Measurements from ENCODE around the gene CAMK2B.

DNA sequence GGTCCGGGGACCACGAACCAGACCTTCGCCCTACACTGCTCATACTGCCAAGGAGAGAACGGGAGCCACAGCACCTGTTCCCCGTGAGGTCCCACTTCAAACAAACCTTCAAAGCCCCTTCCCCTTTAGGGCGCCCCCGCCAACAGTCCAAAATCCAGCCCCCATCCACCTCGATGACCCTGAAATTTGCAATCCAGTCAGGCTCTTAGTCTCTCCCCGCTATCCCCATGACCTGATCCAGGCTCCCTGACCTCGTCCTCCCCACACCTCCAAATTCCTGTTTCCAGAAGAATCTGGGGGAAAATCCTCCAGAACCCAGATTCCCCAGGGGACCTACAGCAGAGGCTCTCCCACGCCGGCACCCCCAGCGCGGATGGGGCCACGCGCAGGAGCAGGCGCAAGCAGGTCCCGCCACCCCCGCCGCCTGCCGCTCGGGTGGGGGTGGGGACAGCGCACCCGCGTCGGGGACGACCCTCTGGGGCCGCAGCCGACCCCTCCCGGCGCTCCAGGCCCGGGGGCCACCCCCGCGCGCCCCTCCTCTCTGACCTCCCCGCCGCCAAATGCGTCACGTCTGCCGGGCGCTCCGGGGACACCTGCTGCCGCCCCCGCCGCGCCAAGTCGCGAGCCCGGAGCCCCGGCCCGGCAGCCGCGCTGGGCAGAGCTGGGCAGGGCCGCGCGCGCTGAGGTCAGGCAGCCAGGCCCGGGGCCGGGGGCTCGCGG lies 753 bp downstream of the CAMK2B start:
- TF ChIP-seq, protein P1, sequence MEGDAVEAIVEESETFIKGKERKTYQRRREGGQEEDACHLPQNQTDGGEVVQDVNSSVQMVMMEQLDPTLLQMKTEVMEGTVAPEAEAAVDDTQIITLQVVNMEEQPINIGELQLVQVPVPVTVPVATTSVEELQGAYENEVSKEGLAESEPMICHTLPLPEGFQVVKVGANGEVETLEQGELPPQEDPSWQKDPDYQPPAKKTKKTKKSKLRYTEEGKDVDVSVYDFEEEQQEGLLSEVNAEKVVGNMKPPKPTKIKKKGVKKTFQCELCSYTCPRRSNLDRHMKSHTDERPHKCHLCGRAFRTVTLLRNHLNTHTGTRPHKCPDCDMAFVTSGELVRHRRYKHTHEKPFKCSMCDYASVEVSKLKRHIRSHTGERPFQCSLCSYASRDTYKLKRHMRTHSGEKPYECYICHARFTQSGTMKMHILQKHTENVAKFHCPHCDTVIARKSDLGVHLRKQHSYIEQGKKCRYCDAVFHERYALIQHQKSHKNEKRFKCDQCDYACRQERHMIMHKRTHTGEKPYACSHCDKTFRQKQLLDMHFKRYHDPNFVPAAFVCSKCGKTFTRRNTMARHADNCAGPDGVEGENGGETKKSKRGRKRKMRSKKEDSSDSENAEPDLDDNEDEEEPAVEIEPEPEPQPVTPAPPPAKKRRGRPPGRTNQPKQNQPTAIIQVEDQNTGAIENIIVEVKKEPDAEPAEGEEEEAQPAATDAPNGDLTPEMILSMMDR (IDR thresholded peaks at IDR 0.05; ENCODE audit: low read depth, low read length, poor library complexity, severe bottlenecking) = no peak
- no peak for TF ChIP-seq EZH2phosphoT487 (IDR thresholded peaks at IDR 0.05; ENCODE audit: borderline replicate concordance, low read length)
